Subcutaneous abdominal adipose tissue (tissue), 5 donors: ENCODE results near the gene LRRIQ1.
A peak's percentile ranks its signal among the peaks of the same experiment; 100 is the strongest.
"Not testable (repeated sequence)": the region's sequence is repeated elsewhere in the genome, so short reads cannot be mapped to it uniquely, and the experiment has no call there.

Source experiments
- H3K27ac ChIP-seq: one replicate; pipeline ENCODE4 v1.7.0; 2013; ENCODE audit warnings: low read depth, mild to moderate bottlenecking, inconsistent platforms, low read length, moderate library complexity
- H3K27me3 ChIP-seq, 5 donors: one replicate each; pipeline ENCODE4 v1.7.0; 2013; ENCODE audit warnings: low read length in 5 of 5, inconsistent platforms in 1 of 5; ENCODE audit not compliant: control insufficient read depth in 5 of 5, insufficient read depth in 4 of 5
- H3K36me3 ChIP-seq, 5 donors: one replicate each; pipeline ENCODE4 v1.7.0; 2013; ENCODE audit warnings: low read length in 5 of 5; ENCODE audit not compliant: control insufficient read depth in 5 of 5, insufficient read depth in 5 of 5
- H3K4me1 ChIP-seq, 5 donors: one replicate each; pipeline ENCODE4 v1.7.0; 2013; ENCODE audit warnings: low read length in 5 of 5, mild to moderate bottlenecking in 3 of 5, moderate library complexity in 1 of 5; ENCODE audit not compliant: control insufficient read depth in 5 of 5, insufficient read depth in 5 of 5
- H3K4me3 ChIP-seq, 5 donors: one replicate each; pipeline ENCODE4 v1.7.0; 2013; ENCODE audit warnings: low read length in 5 of 5, low read depth in 1 of 5
- H3K9ac ChIP-seq, 5 donors: one replicate each; pipeline ENCODE4 v1.7.0; 2013; ENCODE audit warnings: low read length in 5 of 5, mild to moderate bottlenecking in 4 of 5, moderate library complexity in 3 of 5
- H3K9me3 ChIP-seq, 5 donors: one replicate each; pipeline ENCODE4 v1.7.0; 2013; ENCODE audit warnings: low read length in 5 of 5; ENCODE audit not compliant: control insufficient read depth in 5 of 5
- donor health status: healthy.
- donor health status: healthy.
- donor health status: healthy.
- donor health status: healthy.
- donor health status: healthy.

The LRRIQ1 gene

GRCh38 chr12:85036234-85036707 lies at the start of gene LRRIQ1, which contains the start of gene TSPAN19:
TSS of gene LRRIQ1 (plus strand) at chr12:85036351. CDS start at chr12:85038177, 1,826 bp downstream.
TSS of gene TSPAN19 (minus strand) at chr12:85036277. CDS start at chr12:85029946, 6,331 bp downstream.
- Histone ChIP-seq H3K9me3 (no peaks in the 10 kb centered on the region), H3K27me3 (peaks cover 0 to 3% (median 0%) of the 10 kb centered on the region in 5 donors), H3K4me3 (peak within 1 kb of the TSS; percentile 59 to 92 (median 81)), H3K36me3 (no peaks in the 10 kb centered on the region), H3K27ac (no peak within 1 kb of the TSS), H3K9ac (peak within 1 kb of the TSS in 3 of 5 donors; percentile 14 to 64 (median 56)), H3K4me1 (peaks cover 0 to 9% (median 8%) of the 10 kb centered on the region in 5 donors)

- no peaks in the 10 kb centered on the region for H3K4me1 ChIP-seq
- H3K9ac ChIP-seq: no peak overlapping the region
- no peaks in the 10 kb centered on the region for H3K9me3 ChIP-seq
- H3K4me3 ChIP-seq: no peak overlapping the region
- H3K27ac ChIP-seq: no peak overlapping the region
- H3K36me3 ChIP-seq: no peaks in the 10 kb centered on the region
- H3K27me3 ChIP-seq: no peaks in the 10 kb centered on the region
Observed at GRCh38 chr12:84986586-84986985, 49.6 kb upstream of the LRRIQ1 start.

- Histone ChIP-seq H3K36me3 (no peaks in the 10 kb centered on the region), H3K4me1 (no peaks in the 10 kb centered on the region), H3K4me3 (no peak overlapping the region), H3K27ac (no peak overlapping the region), H3K27me3 (no peaks in the 10 kb centered on the region), H3K9ac (no peak overlapping the region), H3K9me3 (no peaks in the 10 kb centered on the region)
Observed at GRCh38 chr12:84994426-84994825, 41.7 kb upstream of the LRRIQ1 start.

- Histone ChIP-seq H3K9ac (no peak overlapping the region), H3K27me3 (no peaks in the 10 kb centered on the region), H3K4me3 (no peak overlapping the region), H3K4me1 (no peaks in the 10 kb centered on the region), H3K9me3 (no peaks in the 10 kb centered on the region), H3K27ac (no peak overlapping the region), H3K36me3 (no peaks in the 10 kb centered on the region)
Observed at GRCh38 chr12:84995641-84996040, 40.5 kb upstream of the LRRIQ1 start.

- no peak overlapping the region for H3K4me3 ChIP-seq
- H3K27ac ChIP-seq: no peak overlapping the region
- H3K9ac ChIP-seq: no peak overlapping the region
- H3K9me3 ChIP-seq: no peaks in the 10 kb centered on the region
- no peaks in the 10 kb centered on the region for H3K36me3 ChIP-seq
- no peaks in the 10 kb centered on the region for H3K4me1 ChIP-seq
- H3K27me3 ChIP-seq: no peaks in the 10 kb centered on the region
Observed at GRCh38 chr12:84996759-84997158, 39.4 kb upstream of the LRRIQ1 start.

- Histone ChIP-seq H3K9me3 (no peaks in the 10 kb centered on the region), H3K9ac (no peak overlapping the region), H3K36me3 (no peaks in the 10 kb centered on the region), H3K27me3 (no peaks in the 10 kb centered on the region), H3K4me1 (no peaks in the 10 kb centered on the region), H3K27ac (no peak overlapping the region), H3K4me3 (no peak overlapping the region)
Observed at GRCh38 chr12:84998341-84998740, 37.8 kb upstream of the LRRIQ1 start.

- Histone ChIP-seq H3K36me3 (no peaks in the 10 kb centered on the region), H3K9me3 (no peaks in the 10 kb centered on the region), H3K4me1 (no peaks in the 10 kb centered on the region), H3K27ac (no peak overlapping the region), H3K27me3 (no peaks in the 10 kb centered on the region), H3K9ac (no peak overlapping the region), H3K4me3 (no peak overlapping the region)
Observed at GRCh38 chr12:85000729-85001128, 35.4 kb upstream of the LRRIQ1 start.

GRCh38 chr12:85002778-85003296 lies 33.3 kb upstream of the LRRIQ1 start:
- H3K36me3 ChIP-seq: no peaks in the 10 kb centered on the region
- no peaks in the 10 kb centered on the region for H3K27me3 ChIP-seq
- peaks cover 0 to 5% (median 3%) of the 10 kb centered on the region in 5 donors for H3K4me1 ChIP-seq
- H3K9ac ChIP-seq: no peak overlapping the region
- H3K9me3 ChIP-seq: no peaks in the 10 kb centered on the region
- H3K27ac ChIP-seq: no peak overlapping the region
- H3K4me3 ChIP-seq: no peak overlapping the region

- no peak overlapping the region for H3K4me3 ChIP-seq
- no peaks in the 10 kb centered on the region for H3K27me3 ChIP-seq
- H3K9ac ChIP-seq: no peak overlapping the region
- no peaks in the 10 kb centered on the region for H3K36me3 ChIP-seq
- H3K9me3 ChIP-seq: no peaks in the 10 kb centered on the region
- H3K27ac ChIP-seq: no peak overlapping the region
- H3K4me1 ChIP-seq: peaks cover 2 to 10% (median 7%) of the 10 kb centered on the region in 5 donors
Observed at GRCh38 chr12:85004204-85004603, 31.9 kb upstream of the LRRIQ1 start.

GRCh38 chr12:85005047-85005446 lies 31.1 kb upstream of the LRRIQ1 start:
- H3K27ac ChIP-seq, H3K9ac ChIP-seq, H3K36me3 ChIP-seq, H3K4me3 ChIP-seq, H3K4me1 ChIP-seq, H3K9me3 ChIP-seq, H3K27me3 ChIP-seq: not testable (repeated sequence)
